ENCODE results near the gene NAALADL2. TPM values are rescaled to one million over a fixed set of nuclear protein-coding genes. Genes with fewer than 3 reads are reported as not detected.

NAALADL2 gene
- total and polyA plus RNA-seq, 2 of the 8 experiments (the other 6 are each of a cell fraction or from before 2014, with no cell fraction given), result 0.12 to 0.22 TPM

DNA sequence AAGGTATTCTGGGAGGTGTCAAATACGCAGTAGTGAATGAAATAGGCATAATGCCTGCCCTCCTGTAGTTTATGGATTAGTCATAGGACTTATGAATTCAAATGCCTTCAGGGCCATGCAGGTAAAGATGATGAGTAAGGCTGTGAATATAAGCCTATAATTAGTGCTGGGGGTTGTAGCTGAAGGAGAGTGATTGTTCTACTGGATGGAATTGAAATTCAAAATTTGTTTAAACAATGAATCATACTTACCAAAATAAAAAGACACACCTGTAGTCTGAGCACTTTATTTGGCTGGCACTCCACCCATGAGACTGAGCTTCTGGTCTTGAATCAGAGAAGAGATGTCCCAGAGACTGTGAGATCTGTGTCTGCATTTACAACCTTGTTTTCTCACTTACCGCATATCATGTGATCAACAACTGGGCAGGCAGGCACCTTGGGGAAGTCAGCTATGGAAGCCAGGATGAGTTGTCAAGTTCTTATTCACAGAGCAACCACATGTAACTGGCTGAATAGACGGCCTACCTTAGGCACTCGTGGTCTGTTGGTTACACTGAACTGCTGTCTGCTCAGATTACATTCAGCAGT, 291.8 kb downstream of the NAALADL2 start:
- no peak overlapping the region for H2BK15ac ChIP-seq (ENCODE audit: low read length)
- CTCF ChIA-PET (ENCODE audit: partially characterized antibody), result interaction anchor here (0.6 to 1.0 kb wide), 2 partner anchors 30 to 791 kb away, joined by 3 to 7 read pairs; no protein-coding TSS in a partner anchor
- no peak overlapping the region for H3K9ac ChIP-seq (replicated peaks in 1 of 4; ENCODE audit: extremely low read depth in 1 of 4, low read depth in 3 of 4, low read length in 3 of 4)
- no peak overlapping the region; the same call in 1 of the 2 replicates for H3K18ac ChIP-seq (ENCODE audit: extremely low read depth, low read length)
- no peaks in the 10 kb centered on the region for H3K36me3 ChIP-seq (ENCODE audit: control insufficient read depth in 2 of 4, insufficient read depth in 4 of 4, low read length in 3 of 4)
- DNase-seq (ENCODE audit: low read depth in 1 of 2, low spot score in 2 of 2) (no peak), FAIRE-seq (peak; percentile 28)
- H3K27me3 ChIP-seq (replicated peaks in 1 of 4; ENCODE audit: control insufficient read depth in 3 of 4, extremely low read depth in 1 of 4, insufficient read depth in 3 of 4, low read length in 3 of 4), result peaks cover 0 to 1% (median 0%) of the 10 kb centered on the region in 4 experiments; a peak in 1 of 7 replicates
- no peak overlapping the region for H2AK5ac ChIP-seq (ENCODE audit: low read depth, low read length)
- no peak overlapping the region for H3K4me3 ChIP-seq (ENCODE audit: extremely low read depth in 1 of 4, insufficient read depth in 2 of 4, low read depth in 3 of 4, low read length in 4 of 4)
- H3K79me2 ChIP-seq (ENCODE audit: control insufficient read depth in 1 of 2, insufficient read depth in 2 of 2, low read length in 2 of 2), result no peaks in the 10 kb centered on the region
- no peak overlapping the region for H2BK120ac ChIP-seq (replicated peaks; ENCODE audit: low read depth, low read length)
- no peak overlapping the region for H2BK5ac ChIP-seq (ENCODE audit: low read depth, low read length)
- no peak overlapping the region for H3K23ac ChIP-seq (ENCODE audit: insufficient read length)
- H2BK20ac ChIP-seq (ENCODE audit: low read length), result no peak overlapping the region
- H3K9me3 ChIP-seq (ENCODE audit: insufficient read depth in 2 of 2, low read depth in 1 of 2, low read length in 1 of 2), result no peaks in the 10 kb centered on the region; a peak in 1 of 4 replicates
- no peak overlapping the region for H3K27ac ChIP-seq (ENCODE audit: low read depth, low read length)
- no peak overlapping the region for H3K4me2 ChIP-seq (ENCODE audit: insufficient read depth in 1 of 2, low read depth in 2 of 2, low read length in 2 of 2)
- peaks cover 0 to 3% (median 1%) of the 10 kb centered on the region in 4 experiments; a peak in 2 of 7 replicates for H3K4me1 ChIP-seq (replicated peaks in 1 of 4; ENCODE audit: control insufficient read depth in 3 of 4, insufficient read depth in 4 of 4, low read length in 3 of 4)
- H4K8ac ChIP-seq (ENCODE audit: extremely low read depth, insufficient read depth, low read length), result no peak overlapping the region
- no peak overlapping the region for H3K14ac ChIP-seq (ENCODE audit: insufficient read length)
- no peaks in the 10 kb centered on the region for H4K20me1 ChIP-seq (replicated peaks in 1 of 2; ENCODE audit: control insufficient read depth in 1 of 2, insufficient read depth in 2 of 2, low read length in 2 of 2)
- H2BK12ac ChIP-seq (ENCODE audit: low read depth, low read length), result no peak overlapping the region
- no peaks in the 10 kb centered on the region for H3K79me1 ChIP-seq (ENCODE audit: low read depth, low read length)
- peak overlapping the region; percentile 96 for H2AFZ ChIP-seq (ENCODE audit: low read length)
- H4K5ac ChIP-seq (ENCODE audit: insufficient read length, low read depth, low read length), result no peak overlapping the region
- peak overlapping the region; percentile 73 for H4K91ac ChIP-seq (replicated peaks; ENCODE audit: insufficient read length, low read length)
- 87% methylated on average over 4 of the region's 4 CpGs; no CpG with 5 or more reads in 1 of the 2 experiments for WGBS, 2 experiments (ENCODE audit: extremely low coverage in 1 of 2, insufficient coverage in 1 of 2, insufficient read length in 1 of 2, insufficient replicate concordance in 2 of 2, low coverage in 1 of 2, low lambda C conversion rate in 2 of 2, missing lambda C conversion rate in 1 of 2)
- no peak overlapping the region for H3K56ac ChIP-seq (replicated peaks; ENCODE audit: insufficient read length, low read depth, low read length)
- POLR2A ChIA-PET (ENCODE audit: partially characterized antibody), result no interaction called here
- H3K4ac ChIP-seq (replicated peaks; ENCODE audit: insufficient read length, low read depth, low read length), result no peak overlapping the region
- H3K23me2 ChIP-seq (ENCODE audit: low read depth, low read length), result no peaks in the 10 kb centered on the region
- TF ChIP-seq TCF12 (IDR thresholded peaks at IDR 0.05; ENCODE audit: low read depth, low read length) (no peak), TEAD4 (IDR thresholded peaks at IDR 0.05; ENCODE audit: low read depth, low read length) (no peak), SIN3A (conservative IDR thresholded peaks at IDR 0.05 in 1 of 2, IDR thresholded peaks at IDR 0.05 in 1 of 2; ENCODE audit: low read depth in 1 of 2, low read length in 2 of 2) (no peak), SRF (IDR thresholded peaks at IDR 0.05; ENCODE audit: low read depth, low read length) (no peak), SUZ12 (IDR thresholded peaks at IDR 0.05; ENCODE audit: low read length) (no peak), RXRA (IDR thresholded peaks at IDR 0.05; ENCODE audit: insufficient read depth, low read depth, low read length) (no peak), EGR1 (IDR thresholded peaks at IDR 0.05; ENCODE audit: borderline replicate concordance, low read depth, low read length) (no peak)
